Activated CD8-positive, alpha-beta T cell treated with anti-CD3 and anti-CD28 coated beads for 36 hours (primary cell): ENCODE results near the gene PRRT4. TPM values are rescaled to one million over a fixed set of nuclear protein-coding genes. Genes with fewer than 3 reads are reported as not detected.

ENCODE experiments used
- ATAC-seq: fragments of 200-7000 bp; cut with Tn5 transposase; one replicate; pipeline ENCODE4 v1.10.0; 2021; ENCODE audit warnings: mild to moderate bottlenecking, moderate library complexity
- CTCF ChIA-PET: fragments of 350-600 bp; sonication (Branson Sonifier 250); formaldehyde crosslinking; loops from one replicate; lab custom pipeline; 2021; ENCODE audit warnings: antibody characterized with exemption; lab: Charles Lee
- POLR2A ChIA-PET: fragments of 350-600 bp; sonication (Branson Sonifier 250); formaldehyde crosslinking; loops from one replicate; lab custom pipeline; 2021; ENCODE audit warnings: antibody characterized with exemption; lab: Charles Lee
- DNase-seq: peaks from one replicate; pipeline ENCODE4 v3.0.0-alpha.2; 2020
- H3K27ac Mint-ChIP-seq: one replicate; pipeline ENCODE4 v1.8.0; 2021; ENCODE audit warnings: mild to moderate bottlenecking, mixed read lengths
- H3K27me3 Mint-ChIP-seq: one replicate; pipeline ENCODE4 v1.8.0; 2021; ENCODE audit warnings: mixed read lengths
- H3K36me3 Mint-ChIP-seq: one replicate; pipeline ENCODE4 v1.8.0; 2021; ENCODE audit warnings: low read depth, mixed read lengths
- H3K4me1 Mint-ChIP-seq: one replicate; pipeline ENCODE4 v1.8.0; 2021; ENCODE audit warnings: low read depth, mixed read lengths
- H3K4me3 Mint-ChIP-seq: one replicate; pipeline ENCODE4 v1.8.0; 2021; ENCODE audit warnings: mild to moderate bottlenecking, moderate library complexity, mixed read lengths
- H3K9me3 Mint-ChIP-seq: one replicate; pipeline ENCODE4 v1.8.0; 2021; ENCODE audit warnings: mixed read lengths
- CTCF ChIP-seq: fragments of 200-600 bp; IDR thresholded peaks from one replicate; pipeline ENCODE4 v1.8.0; 2022; ENCODE audit warnings: antibody characterized with exemption, mild to moderate bottlenecking
- intact Hi-C: fragments of 100-400 bp; cut with micrococcal nuclease; formaldehyde crosslinking; loops from one replicate; pipeline ENCODE4 v1.10.0; 2022
- total RNA-seq, 2 experiments: library from RNA; stranded (reverse); gene quantifications; one replicate each; pipeline ENCODE4 v1.2.3, GENCODE V29; 2021

Gene PRRT4
- total RNA-seq, 2 experiments from 2014 or later, result 0.20 to 0.69 TPM

GRCh38 chr7:128405471-128406313, 44.2 kb upstream of the PRRT4 start:
- ATAC-seq (peak; percentile 21), DNase-seq (peak; percentile 56)
- no peak for TF ChIP-seq CTCF
- CTCF ChIA-PET, result interaction anchor here (0.9 to 12.1 kb wide), 9 partner anchors 13 to 69 kb away, joined by 3 to 155 read pairs (median 5); partner anchors contain the start of gene RBM28
- POLR2A ChIA-PET, result interaction anchor here (1.0 to 1.6 kb wide), 4 partner anchors 9 to 62 kb away, joined by 3 to 7 read pairs (median 4); partner anchors contain the start of gene RBM28
- H3K27me3 Mint-ChIP-seq, result peaks cover 3% of the 10 kb centered on the region
- H3K4me3 Mint-ChIP-seq, result peak overlapping the region; percentile 88
- H3K9me3 Mint-ChIP-seq, result no peaks in the 10 kb centered on the region
- peaks cover 14% of the 10 kb centered on the region for H3K36me3 Mint-ChIP-seq
- intact Hi-C loops, result loop anchor here (10.0 kb wide), 1 partner anchor 49 kb away; the partner anchor contains the start of gene HILPDA
- peaks cover 28% of the 10 kb centered on the region for H3K4me1 Mint-ChIP-seq
- no peak overlapping the region for H3K27ac Mint-ChIP-seq

DNA sequence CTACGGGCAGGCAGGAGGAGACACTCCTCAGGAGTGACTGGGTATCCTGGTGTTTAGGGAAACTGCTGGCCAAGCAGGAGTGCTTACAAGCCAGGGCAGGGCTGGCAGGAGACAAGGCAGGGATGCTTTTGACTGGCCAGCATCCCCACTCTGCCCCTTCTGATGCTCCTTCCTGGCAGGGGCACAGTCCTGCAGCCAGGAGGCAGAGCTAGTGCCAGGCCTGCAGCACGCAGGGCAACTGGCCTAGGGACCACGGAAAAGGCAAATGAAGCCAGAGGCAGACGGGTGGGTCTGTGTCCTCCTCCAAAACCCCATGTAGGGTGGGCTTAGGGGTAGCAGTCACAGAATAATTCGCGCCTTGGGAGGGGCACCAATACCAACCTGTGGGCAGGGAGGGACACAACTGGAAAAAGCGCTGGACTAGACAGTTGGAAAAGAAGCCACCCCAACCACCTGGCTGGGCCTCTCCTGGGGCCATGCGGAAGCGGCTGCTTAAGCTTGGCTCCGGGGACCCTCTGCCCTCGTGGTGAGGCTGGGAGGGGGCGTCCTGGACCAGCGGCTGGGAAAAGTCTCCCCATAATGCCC, 43.5 kb upstream of the PRRT4 start:
- peak; percentile 28 for DNase-seq
- peaks cover 15% of the 10 kb centered on the region for H3K36me3 Mint-ChIP-seq
- intact Hi-C loops, result loop anchor here (10.0 kb wide), 1 partner anchor 50 kb away; the partner anchor contains the start of gene HILPDA
- peak overlapping the region; percentile 88 for H3K4me3 Mint-ChIP-seq
- TF ChIP-seq CTCF, result no peak
- no peaks in the 10 kb centered on the region for H3K27me3 Mint-ChIP-seq
- no peak for ATAC-seq
- ChIA-PET POLR2A (interaction anchor here (1.0 to 1.2 kb wide), 3 partner anchors 11 to 61 kb away, joined by 3 to 5 read pairs (median 3); partner anchors contain the start of gene RBM28), CTCF (interaction anchor here (0.8 to 12.1 kb wide), 12 partner anchors 13 to 70 kb away, joined by 3 to 155 read pairs (median 5); partner anchors contain the start of gene RBM28)
- no peaks in the 10 kb centered on the region for H3K9me3 Mint-ChIP-seq
- peaks cover 26% of the 10 kb centered on the region for H3K4me1 Mint-ChIP-seq
- peak overlapping the region; percentile 79 for H3K27ac Mint-ChIP-seq

- Mint-ChIP-seq H3K4me3 (peak overlapping the region; percentile 88), H3K4me1 (peaks cover 24% of the 10 kb centered on the region), H3K36me3 (peaks cover 15% of the 10 kb centered on the region), H3K9me3 (no peaks in the 10 kb centered on the region), H3K27ac (no peak overlapping the region), H3K27me3 (no peaks in the 10 kb centered on the region)
- no peak for TF ChIP-seq CTCF
- DNase-seq, result no peak
- intact Hi-C loops, result loop anchor here (10.0 kb wide), 1 partner anchor 51 kb away; the partner anchor contains the start of gene HILPDA
- no peak for ATAC-seq
- POLR2A ChIA-PET, result no interaction called here
- CTCF ChIA-PET, result interaction anchor here (0.8 to 12.1 kb wide), 9 partner anchors 13 to 70 kb away, joined by 3 to 155 read pairs (median 6); partner anchors contain the start of gene RBM28
Measured at GRCh38 chr7:128404143-128404681, 42.7 kb upstream of the PRRT4 start.

GRCh38 chr7:128403676-128404075, 42.2 kb upstream of the PRRT4 start:
- Mint-ChIP-seq H3K27me3 (no peaks in the 10 kb centered on the region), H3K4me1 (peaks cover 20% of the 10 kb centered on the region), H3K9me3 (no peaks in the 10 kb centered on the region), H3K27ac (no peak overlapping the region), H3K4me3 (peak overlapping the region; percentile 88), H3K36me3 (peaks cover 15% of the 10 kb centered on the region)
- intact Hi-C loops, result loop anchor here (10.0 kb wide), 1 partner anchor 51 kb away; the partner anchor contains the start of gene HILPDA
- no peak for ATAC-seq
- no peak for DNase-seq
- CTCF ChIA-PET, result interaction anchor here (1.1 to 12.1 kb wide), 6 partner anchors 15 to 57 kb away, joined by 4 to 155 read pairs (median 12); no protein-coding TSS in a partner anchor
- POLR2A ChIA-PET, result interaction anchor here (2.0 kb wide), 1 partner anchor 41 kb away, joined by 5 read pairs; the partner anchor contains the start of gene PRRT4
- no peak for TF ChIP-seq CTCF
